Endometrial microvascular endothelial cells (primary cell): ENCODE results near the gene EPHA3. TPM values are rescaled to one million over a fixed set of nuclear protein-coding genes. Genes with fewer than 3 reads are reported as not detected.
"Not testable (repeated sequence)": the region's sequence is repeated elsewhere in the genome, so short reads cannot be mapped to it uniquely, and the experiment has no call there.

Experiments used
- in situ Hi-C: cut with HindIII; loops from 2 replicates; pipeline ENCODE4 v1.10.0; 2017; ENCODE audit warnings: low sequenced_read_pairs, low pct_unique_long_range_greater_than_20kb; ENCODE audit errors: inconsistent ontology term
- total RNA-seq: library from RNA; depleted of rRNA; stranded (reverse); fragments of >200 nt; gene quantifications from one replicate; pipeline ENCODE4 v1.2.3, GENCODE V29; 2015; ENCODE audit errors: inconsistent ontology term

EPHA3 gene
- total RNA-seq, 1 donor from 2014 or later: 0.19 TPM

DNA sequence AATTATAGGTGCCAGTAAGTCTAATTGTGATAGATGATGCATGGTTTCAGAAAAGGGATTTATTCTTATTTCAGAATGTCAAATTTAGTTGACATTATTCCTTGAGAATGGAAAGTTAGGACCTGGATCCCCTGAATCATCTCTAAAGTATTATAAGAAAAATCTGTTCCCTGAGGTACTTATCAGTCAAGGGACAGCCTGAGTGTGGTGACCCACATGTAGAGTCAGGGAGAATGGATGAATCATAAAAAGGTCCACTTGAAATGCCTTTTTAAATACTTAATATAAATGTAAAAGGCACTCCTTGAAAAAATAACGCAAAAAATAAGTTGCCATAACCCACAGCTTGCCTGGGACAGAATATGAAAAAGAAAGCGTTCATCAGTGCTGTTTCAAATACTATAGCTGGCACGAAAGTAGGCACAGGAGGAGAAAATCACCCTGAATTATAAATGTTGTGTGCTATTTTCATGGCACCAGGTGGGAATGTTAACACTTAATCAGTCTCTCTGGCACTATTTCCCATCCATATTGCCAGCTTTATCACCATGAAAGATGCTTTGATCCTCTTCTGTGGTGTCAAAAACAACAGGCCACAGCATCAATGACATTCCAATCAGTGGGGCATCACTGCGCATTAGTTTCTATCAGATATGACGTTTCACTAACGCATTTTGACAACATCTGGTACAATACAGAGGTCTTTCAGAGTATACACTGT, 208.5 kb downstream of the EPHA3 start:
- in situ Hi-C loops: no loop called here

DNA sequence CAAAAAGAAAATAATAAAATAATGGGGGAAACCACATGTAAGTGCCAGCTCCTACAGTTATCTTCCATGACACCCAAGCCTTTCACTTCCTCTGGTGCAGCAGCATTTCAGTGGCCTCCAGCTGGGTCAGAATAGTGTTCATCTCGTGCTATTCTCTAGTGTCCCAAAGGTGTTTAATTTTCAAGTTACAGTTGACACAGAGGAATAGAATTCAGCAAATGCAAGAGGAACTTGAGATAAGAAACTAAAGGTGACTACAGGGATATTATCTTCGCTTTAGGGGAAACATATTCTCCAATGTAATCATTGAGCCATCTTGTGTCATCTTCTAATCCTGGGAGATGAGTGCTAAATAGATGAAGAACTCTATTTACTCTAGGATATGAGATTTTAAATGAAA, 212.8 kb downstream of the EPHA3 start:
- in situ Hi-C loops: no loop called here

DNA sequence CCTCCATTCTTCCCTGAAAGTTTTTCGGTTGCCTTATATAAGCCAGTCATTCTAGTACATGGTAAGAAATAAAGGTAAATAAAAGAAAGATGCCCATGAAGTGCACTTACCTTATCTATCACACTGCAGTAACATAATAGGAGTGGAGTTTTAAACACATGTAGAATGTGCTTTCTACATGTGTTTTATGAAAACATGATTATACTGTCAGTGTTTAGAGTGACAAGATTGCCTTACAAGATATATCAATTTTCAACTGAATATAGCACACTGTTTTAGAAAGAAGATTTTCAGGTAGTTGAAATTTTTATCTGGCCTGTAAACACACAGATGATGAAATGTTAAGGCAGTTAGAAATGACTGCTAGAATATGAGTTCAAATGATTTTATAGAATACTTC, 219.6 kb downstream of the EPHA3 start:
- in situ Hi-C loops: no loop called here

DNA sequence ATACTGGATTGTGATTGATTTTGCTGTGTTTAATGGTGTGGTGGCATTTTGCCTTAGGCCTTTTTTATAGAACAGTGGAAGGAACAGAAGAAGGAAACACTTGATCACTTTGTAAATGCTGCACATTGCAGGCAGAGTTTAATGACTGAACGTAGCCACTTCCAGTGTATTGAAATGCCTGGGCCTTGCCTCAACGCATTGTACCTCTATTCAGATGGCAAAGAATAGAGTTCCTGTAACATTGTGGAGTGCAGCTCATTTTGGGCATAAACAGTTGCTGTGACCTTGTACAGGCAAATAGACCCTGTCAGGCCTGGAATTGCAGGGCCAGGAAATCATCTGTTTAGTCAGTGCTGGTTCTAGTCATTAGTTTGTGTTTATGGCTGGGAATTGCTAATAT, 225.0 kb downstream of the EPHA3 start:
- in situ Hi-C loops: no loop called here

GRCh38 chr3:89332793-89333192, 225.4 kb downstream of the EPHA3 start:
- in situ Hi-C loops: no loop called here

DNA sequence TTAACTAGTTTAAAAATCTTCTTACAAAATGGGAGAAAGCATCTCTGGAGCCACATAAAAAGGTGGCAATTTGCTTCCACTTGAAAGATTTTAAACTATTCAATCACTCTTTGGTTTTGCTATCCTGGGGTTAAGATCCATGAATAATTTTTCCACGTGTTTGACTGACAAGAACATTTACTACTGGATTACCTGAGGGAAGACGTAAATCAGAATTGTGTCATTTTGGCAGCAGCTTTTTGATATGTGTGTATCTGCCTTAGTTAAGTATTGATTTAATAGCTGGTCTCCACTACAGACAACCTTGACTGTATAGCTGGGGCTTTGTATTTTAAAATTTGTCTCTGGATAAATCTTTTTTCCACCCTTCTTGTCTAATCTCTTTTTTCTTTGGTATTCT, 228.3 kb downstream of the EPHA3 start:
- in situ Hi-C loops: no loop called here

DNA sequence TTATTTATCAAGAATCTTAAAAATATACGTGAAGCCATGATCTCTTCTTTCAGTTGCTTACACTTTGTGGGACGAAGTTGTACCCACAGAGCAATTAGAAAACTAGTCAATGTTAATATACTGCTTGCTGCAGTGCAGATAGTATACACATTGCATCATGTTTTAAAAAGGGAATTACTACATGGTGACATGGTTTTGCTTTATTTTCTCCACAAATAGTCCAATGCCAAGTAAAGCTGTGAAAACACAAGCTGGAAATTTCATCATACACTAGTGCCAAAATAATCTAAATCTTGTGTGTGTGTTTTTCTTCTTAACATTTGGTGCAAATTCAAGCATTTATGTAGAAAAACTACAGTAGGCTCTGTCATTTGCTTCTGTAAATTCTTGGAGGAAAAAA, 233.0 kb downstream of the EPHA3 start:
- in situ Hi-C loops: no loop called here

GRCh38 chr3:89344076-89344475, 236.7 kb downstream of the EPHA3 start:
- in situ Hi-C loops: no loop called here

- in situ Hi-C loops: not testable (repeated sequence)
These were observed 243.5 kb downstream of the EPHA3 start for GRCh38 chr3:89350935-89351334.

- in situ Hi-C loops: no loop called here
These were observed 246.0 kb downstream of the EPHA3 start for GRCh38 chr3:89353465-89353864.

DNA sequence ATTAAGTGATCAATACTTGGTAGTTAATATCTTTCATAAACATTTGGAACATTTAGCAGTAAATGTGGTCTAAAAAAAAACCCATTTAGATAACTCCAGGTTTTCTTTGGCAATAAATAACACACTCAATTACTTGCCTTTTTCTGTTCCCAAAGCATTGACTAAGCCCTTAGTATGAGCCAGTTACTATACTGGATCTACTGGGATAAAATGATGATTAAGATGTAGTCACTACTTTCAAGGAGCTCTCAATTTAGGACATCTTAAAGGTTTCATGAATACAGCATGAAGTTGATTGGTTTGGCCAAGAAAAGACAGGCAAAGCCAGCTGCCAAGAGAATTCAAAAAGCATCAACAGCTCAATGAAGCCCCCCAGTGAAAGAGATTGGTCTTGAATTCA, 250.9 kb downstream of the EPHA3 start:
- in situ Hi-C loops: no loop called here

DNA sequence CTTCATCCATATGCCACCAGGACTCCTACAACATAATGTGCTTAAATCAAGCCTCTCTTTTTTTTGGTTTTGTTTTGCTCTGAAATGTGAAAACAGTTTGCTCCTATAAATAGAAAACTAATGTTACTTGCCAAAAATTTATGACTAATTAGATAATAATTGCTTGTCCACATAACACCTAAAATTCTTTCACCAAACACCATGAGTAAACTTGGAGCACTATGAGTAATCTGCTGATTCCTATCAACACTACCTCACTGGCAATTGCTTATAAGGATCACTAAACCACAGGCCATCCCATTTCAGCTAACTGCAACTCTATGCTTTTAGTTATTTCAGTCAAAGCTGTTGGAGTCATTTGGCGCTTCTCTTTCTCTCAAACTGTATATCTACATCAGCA, 252.7 kb downstream of the EPHA3 start:
- in situ Hi-C loops: no loop called here

- in situ Hi-C loops: no loop called here
These were observed 255.1 kb downstream of the EPHA3 start for GRCh38 chr3:89362496-89362895.

- in situ Hi-C loops: no loop called here
These were observed 255.8 kb downstream of the EPHA3 start for GRCh38 chr3:89363171-89363570.

- in situ Hi-C loops: no loop called here
These were observed 256.9 kb downstream of the EPHA3 start for GRCh38 chr3:89364314-89364713.

GRCh38 chr3:89367166-89367565, 259.7 kb downstream of the EPHA3 start:
- in situ Hi-C loops: no loop called here

DNA sequence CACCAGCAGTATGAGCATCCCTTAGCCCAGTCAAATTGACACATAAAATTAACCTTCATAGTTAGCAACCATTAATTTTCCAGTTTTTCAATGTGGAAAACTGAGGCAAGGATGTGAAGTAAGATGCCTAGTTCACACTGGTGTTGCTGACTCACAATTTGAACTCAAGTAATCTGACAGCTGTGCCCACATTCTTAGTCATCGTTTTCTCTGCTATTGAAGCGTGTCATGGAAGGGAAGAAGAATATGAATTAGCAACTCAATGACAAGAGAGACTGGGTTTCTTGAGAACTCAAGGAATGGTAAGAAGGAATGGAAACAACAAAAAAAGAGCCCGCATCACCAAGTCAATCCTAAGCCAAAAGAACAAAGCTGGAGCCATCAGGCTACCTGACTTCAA, 261.4 kb downstream of the EPHA3 start:
- in situ Hi-C loops: no loop called here

DNA sequence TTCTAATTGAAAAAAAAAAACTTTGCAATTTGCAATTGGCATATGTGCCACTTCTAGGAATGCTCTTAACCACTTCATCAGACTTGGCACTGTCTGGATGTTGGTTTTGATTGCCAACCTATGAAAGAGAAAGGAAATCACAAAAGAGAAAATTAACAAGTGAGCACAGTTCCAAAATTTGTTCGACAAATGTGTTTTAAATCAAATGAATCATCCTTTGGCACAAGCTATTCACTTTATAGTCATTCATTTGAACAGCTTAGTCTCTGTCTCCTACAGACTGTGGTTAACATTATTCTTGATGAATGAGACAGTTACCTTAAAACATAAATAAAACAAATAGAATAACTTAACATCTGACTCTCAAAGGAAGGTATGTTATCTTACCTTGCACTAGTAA, 265.0 kb downstream of the EPHA3 start:
- in situ Hi-C loops: no loop called here

DNA sequence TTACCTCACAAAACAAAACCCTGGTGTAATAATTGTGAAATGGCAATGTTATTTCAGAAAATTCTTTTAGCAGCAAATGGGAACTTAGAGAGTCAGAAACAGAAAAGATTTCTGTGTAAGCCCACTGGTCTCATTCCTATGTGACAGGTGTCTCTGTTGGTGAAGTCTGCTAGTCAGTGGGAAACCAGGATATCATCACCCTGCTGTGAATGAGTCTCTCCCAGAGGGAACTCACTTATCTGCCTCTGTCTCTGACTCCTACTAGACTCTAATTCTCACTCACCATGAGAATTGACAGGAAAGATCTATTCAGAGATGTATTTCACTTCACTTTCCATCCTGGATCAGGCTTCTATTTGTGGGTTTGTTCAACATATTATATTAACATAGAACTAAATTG, 266.0 kb downstream of the EPHA3 start:
- in situ Hi-C loops: no loop called here

DNA sequence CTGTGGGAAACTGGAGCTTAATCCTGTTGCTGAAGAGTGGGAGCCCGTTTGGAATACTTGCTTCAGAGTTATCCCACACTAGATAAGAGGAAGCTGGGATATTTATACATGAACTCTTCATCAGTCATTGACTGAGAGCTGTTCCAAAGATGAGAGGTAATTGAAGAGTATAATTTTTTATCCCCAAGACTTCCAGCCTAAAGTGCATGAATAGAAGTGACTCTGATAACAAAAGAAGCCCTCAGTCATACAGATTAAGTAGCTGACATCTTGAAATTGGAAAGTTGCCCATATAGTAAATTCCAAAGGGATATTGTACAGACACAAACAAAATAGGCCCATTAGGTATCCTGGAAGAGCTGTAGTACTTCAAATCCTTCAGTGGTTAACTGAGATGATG, 268.0 kb downstream of the EPHA3 start:
- in situ Hi-C loops: no loop called here

- in situ Hi-C loops: no loop called here
These were observed 272.6 kb downstream of the EPHA3 start for GRCh38 chr3:89380016-89380415.
